Neural cell (in vitro differentiated cells): ENCODE results near the gene TMEM184B. TPM values are rescaled to one million over a fixed set of nuclear protein-coding genes. Genes with fewer than 3 reads are reported as not detected.

Experiments used
- H2AFZ ChIP-seq: fragments of 200-600, 300-800 bp; sonication (generic), shearing (Covaris generic); 2 replicates; pipeline ENCODE4 v1.6.0; 2014; ENCODE audit warnings: low read depth, mild to moderate bottlenecking, antibody characterized with exemption, low read length, moderate library complexity
- H3F3A ChIP-seq: fragments of 200-600 bp; shearing (Covaris generic); 2 replicates; pipeline ENCODE4 v1.6.1; 2016; ENCODE audit warnings: mild to moderate bottlenecking, moderate library complexity, mixed read lengths, antibody characterized with exemption, low read length; ENCODE audit not compliant: insufficient read depth, poor library complexity, severe bottlenecking
- H3K27ac ChIP-seq: fragments of 200-600, 300-800 bp; sonication (generic), shearing (Covaris generic); 2 replicates; pipeline ENCODE4 v1.5.1; 2014; ENCODE audit warnings: mild to moderate bottlenecking, low read length, moderate library complexity
- H3K27me3 ChIP-seq: fragments of 300-800, 200-600 bp; sonication (generic), shearing (Covaris generic); 2 replicates; pipeline ENCODE4 v1.6.0; 2014; ENCODE audit warnings: mild to moderate bottlenecking, low read depth, low read length, moderate library complexity; ENCODE audit not compliant: insufficient read depth
- H3K36me3 ChIP-seq: fragments of 300-800, 200-600 bp; sonication (generic), shearing (Covaris generic); 2 replicates; pipeline ENCODE4 v1.5.1; 2014; ENCODE audit warnings: mild to moderate bottlenecking, antibody characterized with exemption, low read length, moderate library complexity; ENCODE audit not compliant: insufficient read depth
- H3K4me2 ChIP-seq: fragments of 300-800, 200-600 bp; sonication (generic), shearing (Covaris generic); 2 replicates; pipeline ENCODE4 v1.6.0; 2014; ENCODE audit warnings: mild to moderate bottlenecking, low read length
- H3K4me3 ChIP-seq: fragments of 300-800, 200-600 bp; sonication (generic), shearing (Covaris generic); 2 replicates; pipeline ENCODE4 v1.5.1; 2014; ENCODE audit warnings: mild to moderate bottlenecking, low read length, moderate library complexity
- H3K79me2 ChIP-seq: fragments of 200-600 bp; shearing (Covaris generic); replicated peaks from 2 replicates; pipeline ENCODE4 v1.6.0; 2014; ENCODE audit warnings: mild to moderate bottlenecking, low read length, moderate library complexity; ENCODE audit not compliant: insufficient read depth
- H3K9ac ChIP-seq: fragments of 300-800, 200-600 bp; sonication (generic), shearing (Covaris generic); 2 replicates; pipeline ENCODE4 v1.6.1; 2016; ENCODE audit warnings: mild to moderate bottlenecking, low read length, mixed read lengths
- H3K9me2 ChIP-seq: fragments of 200-600 bp; shearing (Covaris generic); 2 replicates; pipeline ENCODE4 v1.6.1; 2016; ENCODE audit warnings: mild to moderate bottlenecking, low read length, mixed read lengths; ENCODE audit not compliant: insufficient read depth
- H3K9me3 ChIP-seq: fragments of 200-600, 300-800 bp; sonication (generic), shearing (Covaris generic); 2 replicates; pipeline ENCODE4 v1.6.1; 2016; ENCODE audit warnings: mild to moderate bottlenecking, mixed run types, low read length, moderate library complexity, mixed read lengths
- H4K20me1 ChIP-seq: fragments of 200-600 bp; shearing (Covaris generic); 2 replicates; pipeline ENCODE4 v1.6.1; 2016; ENCODE audit warnings: mild to moderate bottlenecking, mixed run types; ENCODE audit not compliant: insufficient read depth
- CTCF ChIP-seq: fragments of 450-650 bp; IDR thresholded peaks from 2 replicates; pipeline ENCODE4 v1.5.1; 2014; ENCODE audit warnings: antibody characterized with exemption, mild to moderate bottlenecking, moderate library complexity; ENCODE audit not compliant: poor library complexity, severe bottlenecking
- EP300 ChIP-seq: fragments of 450-650 bp; conservative IDR thresholded peaks from 2 replicates; pipeline ENCODE4 v1.6.1; 2014; ENCODE audit warnings: antibody characterized with exemption, mild to moderate bottlenecking, moderate library complexity; ENCODE audit not compliant: poor library complexity, severe bottlenecking
- EZH2 ChIP-seq: fragments of 200-600, 300-800 bp; shearing (Covaris generic), sonication (generic); IDR thresholded peaks from 2 replicates; pipeline ENCODE4 v1.6.1; 2014; ENCODE audit warnings: antibody characterized with exemption, low read length, borderline replicate concordance, mild to moderate bottlenecking; ENCODE audit not compliant: insufficient read depth, poor library complexity, severe bottlenecking
- MXI1 ChIP-seq: fragments of 450-650 bp; conservative IDR thresholded peaks from 2 replicates; pipeline ENCODE4 v1.6.1; 2014; ENCODE audit warnings: antibody characterized with exemption, mild to moderate bottlenecking; ENCODE audit not compliant: poor library complexity, severe bottlenecking
- POLR2AphosphoS5 ChIP-seq: IDR thresholded peaks from 2 replicates; pipeline ENCODE4 v1.6.1; 2012
- RAD21 ChIP-seq: fragments of 450-650 bp; conservative IDR thresholded peaks from 2 replicates; pipeline ENCODE4 v1.6.1; 2014; ENCODE audit warnings: antibody characterized with exemption, mild to moderate bottlenecking, moderate library complexity
- REST ChIP-seq: IDR thresholded peaks from 2 replicates; pipeline ENCODE4 v1.6.1; 2012; ENCODE audit warnings: borderline replicate concordance
- SMC3 ChIP-seq: fragments of 450-650 bp; conservative IDR thresholded peaks from 2 replicates; pipeline ENCODE4 v1.6.1; 2014; ENCODE audit warnings: antibody characterized with exemption, mild to moderate bottlenecking, moderate library complexity; ENCODE audit not compliant: poor library complexity
- TAF1 ChIP-seq: IDR thresholded peaks from 2 replicates; pipeline ENCODE4 v1.6.1; 2012; ENCODE audit warnings: low read depth
- polyA plus RNA-seq: library from polyadenylated mRNA; depleted of rRNA; stranded (reverse); fragments of >200 nt; gene quantifications from 2 replicates; pipeline ENCODE4 v1.2.3, GENCODE V29; 2014

TMEM184B gene
- polyA plus RNA-seq, 1 donor from 2014 or later, result 19.7 TPM

- Histone ChIP-seq H3K9me3 (no peaks in the 10 kb centered on the region), H3K27me3 (no peaks in the 10 kb centered on the region), H3K4me2 (no peak overlapping the region), H3F3A (no peaks in the 10 kb centered on the region), H3K9me2 (no peaks in the 10 kb centered on the region), H4K20me1 (peaks cover 37% of the 10 kb centered on the region), H3K79me2 (peaks cover 25% of the 10 kb centered on the region), H3K27ac (no peak overlapping the region), H3K4me3 (no peak overlapping the region), H2AFZ (no peak overlapping the region), H3K36me3 (peaks cover under 1% of the 10 kb centered on the region), H3K9ac (no peak overlapping the region)
- no peak for TF ChIP-seq SMC3
- no peak for TF ChIP-seq RAD21
- TF ChIP-seq CTCF, result no peak
- no peak for TF ChIP-seq REST
- TF ChIP-seq MXI1, result no peak
- TF ChIP-seq EZH2, result no peak
- TF ChIP-seq POLR2AphosphoS5, result no peak
- no peak for TF ChIP-seq TAF1
- TF ChIP-seq EP300, result no peak
Observed at GRCh38 chr22:38300946-38301345, 28.1 kb upstream of the TMEM184B start.

GRCh38 chr22:38300197-38300945, 27.6 kb upstream of the TMEM184B start:
- H3F3A ChIP-seq, result no peaks in the 10 kb centered on the region
- H3K27me3 ChIP-seq, result no peaks in the 10 kb centered on the region
- H3K4me3 ChIP-seq, result no peak overlapping the region
- H3K9me2 ChIP-seq, result no peaks in the 10 kb centered on the region
- no peaks in the 10 kb centered on the region for H3K9me3 ChIP-seq
- H2AFZ ChIP-seq, result no peak overlapping the region
- peaks cover 31% of the 10 kb centered on the region for H4K20me1 ChIP-seq
- no peak overlapping the region for H3K27ac ChIP-seq
- peak; percentile 1 for TF ChIP-seq POLR2AphosphoS5
- no peak for TF ChIP-seq TAF1
- peaks cover 19% of the 10 kb centered on the region for H3K79me2 ChIP-seq
- no peak overlapping the region for H3K9ac ChIP-seq
- peaks cover 6% of the 10 kb centered on the region for H3K36me3 ChIP-seq
- no peak overlapping the region for H3K4me2 ChIP-seq
